Hematopoietic multipotent progenitor cell treated with erythropoietin and hydrocortisone succinate and interleukin-3 and kit ligand, for 8 days (in vitro differentiated cells): ENCODE measurements around the gene FUOM.
A peak's percentile ranks its signal among the peaks of the same experiment; 100 is the strongest.
"Not testable (repeated sequence)": the region's sequence is repeated elsewhere in the genome, so short reads cannot be mapped to it uniquely, and the experiment has no call there.

ENCODE experiments used
- DNase-seq: peaks from one replicate; pipeline ENCODE4 v3.0.0-alpha.2; 2015

The FUOM gene

DNA sequence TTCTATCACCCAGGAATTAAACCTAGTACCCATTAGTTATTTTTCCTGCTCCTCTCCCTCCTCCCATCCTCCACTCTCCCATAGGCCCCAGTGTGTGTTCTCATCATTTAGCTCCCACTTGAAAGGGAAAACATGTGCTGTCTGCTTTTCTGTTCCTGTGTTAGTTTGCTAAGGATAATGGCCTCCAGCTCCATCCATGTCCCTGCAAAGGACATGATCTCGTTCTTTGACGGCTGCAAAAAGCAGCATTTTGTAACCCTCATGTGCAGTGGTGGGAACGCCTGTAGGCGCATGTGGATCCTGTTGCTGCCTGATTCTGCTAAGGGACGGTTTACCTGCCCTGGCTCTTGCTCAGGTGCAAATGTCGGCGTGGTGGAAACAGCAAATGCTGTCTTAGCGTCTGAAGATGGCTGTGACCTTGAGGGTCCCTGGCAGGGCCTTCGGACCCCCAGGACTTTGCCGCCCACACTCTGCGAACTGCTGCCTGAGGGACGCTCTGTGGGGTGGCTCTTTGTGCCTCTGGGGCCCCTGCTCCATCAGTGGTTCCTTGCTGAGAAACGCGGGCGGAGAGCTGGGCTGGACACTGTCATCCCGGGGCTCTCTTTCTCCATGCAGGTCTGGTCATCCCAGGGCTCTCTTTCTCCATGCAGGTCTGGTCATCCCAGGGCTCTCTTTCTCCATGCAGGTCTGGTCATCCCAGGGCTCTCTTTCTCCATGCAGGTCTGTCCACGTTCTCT lies 30.6 kb upstream of the FUOM start:
- peak; percentile 69 for DNase-seq

DNA sequence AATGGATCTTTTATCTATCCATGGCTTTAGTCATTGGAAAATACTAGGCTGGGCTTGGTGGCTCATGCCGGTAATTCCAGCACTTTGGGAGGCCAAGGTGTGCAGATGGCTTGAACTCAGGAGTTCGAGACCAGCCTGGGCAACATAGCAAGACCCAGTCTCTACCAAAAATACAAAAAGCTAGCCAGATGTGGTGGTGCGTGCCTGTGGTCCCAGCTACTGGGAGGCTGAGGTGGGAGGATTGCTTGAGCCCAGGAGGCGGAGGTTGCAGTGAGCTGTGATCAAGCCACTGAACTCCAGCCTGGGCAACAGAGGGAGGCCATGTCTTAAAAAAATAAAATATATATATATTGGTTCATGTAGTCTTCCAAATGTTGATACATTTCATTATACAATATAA lies 29.1 kb upstream of the FUOM start:
- not testable (repeated sequence) for DNase-seq

DNA sequence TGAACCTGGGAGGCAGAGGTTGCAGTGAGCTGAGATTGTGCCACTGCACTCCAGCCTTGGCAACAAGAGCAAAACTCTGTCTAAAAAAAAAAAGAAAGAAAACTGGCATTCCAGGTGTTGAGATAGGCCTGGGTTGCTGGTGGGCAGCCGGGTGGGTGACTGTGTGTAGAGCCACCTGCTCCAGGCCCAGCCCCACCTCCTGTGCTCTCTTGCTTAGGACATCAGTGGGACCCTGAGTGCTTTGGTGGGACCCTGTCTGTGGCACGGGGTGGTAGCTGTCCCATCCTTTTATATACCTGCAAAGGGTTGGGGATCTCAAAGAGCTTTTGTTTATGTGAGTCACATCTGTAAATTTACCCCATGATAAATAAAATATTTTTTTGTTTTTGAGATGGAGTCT lies 27.4 kb upstream of the FUOM start:
- no peak for DNase-seq

DNA sequence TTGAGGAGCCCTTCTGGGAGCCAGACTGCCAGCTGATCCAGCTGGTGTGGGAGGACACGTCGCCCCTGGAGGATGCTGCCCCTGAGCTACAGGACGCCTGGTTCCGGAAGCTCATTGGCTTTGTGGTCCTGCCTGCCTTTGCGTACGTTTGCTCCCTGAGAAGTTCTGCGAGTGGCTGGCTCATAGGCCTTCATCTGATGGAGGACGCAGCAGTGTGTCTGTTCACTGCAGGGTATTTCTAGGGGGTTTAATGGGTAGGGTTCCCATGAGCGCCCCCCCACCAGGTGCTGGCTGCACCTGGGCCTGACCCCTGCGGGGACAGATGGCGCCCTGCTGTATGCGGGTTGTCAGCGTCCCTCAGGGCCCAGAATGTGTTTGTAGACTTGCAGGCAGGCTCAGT lies 26.3 kb upstream of the FUOM start:
- no peak for DNase-seq

DNA sequence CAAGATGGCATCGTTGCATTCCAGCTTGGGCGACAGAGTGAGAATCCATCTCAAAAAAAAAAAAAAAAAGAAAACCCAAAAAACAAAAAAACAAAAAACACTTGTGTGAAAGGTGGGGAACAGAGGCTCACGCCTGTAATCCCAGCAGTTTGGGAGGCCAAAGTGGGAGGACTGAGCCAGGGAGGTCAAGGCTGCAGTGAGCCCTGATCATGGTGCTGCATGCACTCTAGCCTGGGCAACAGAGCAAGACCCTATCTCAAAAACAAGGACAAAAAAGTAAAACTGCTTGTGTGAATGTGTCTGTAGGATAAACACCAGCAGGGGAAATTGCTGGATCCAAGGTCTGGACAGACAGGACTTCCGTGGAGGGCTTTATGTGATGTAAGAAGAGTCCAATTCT lies 25.7 kb upstream of the FUOM start:
- DNase-seq: no peak

DNA sequence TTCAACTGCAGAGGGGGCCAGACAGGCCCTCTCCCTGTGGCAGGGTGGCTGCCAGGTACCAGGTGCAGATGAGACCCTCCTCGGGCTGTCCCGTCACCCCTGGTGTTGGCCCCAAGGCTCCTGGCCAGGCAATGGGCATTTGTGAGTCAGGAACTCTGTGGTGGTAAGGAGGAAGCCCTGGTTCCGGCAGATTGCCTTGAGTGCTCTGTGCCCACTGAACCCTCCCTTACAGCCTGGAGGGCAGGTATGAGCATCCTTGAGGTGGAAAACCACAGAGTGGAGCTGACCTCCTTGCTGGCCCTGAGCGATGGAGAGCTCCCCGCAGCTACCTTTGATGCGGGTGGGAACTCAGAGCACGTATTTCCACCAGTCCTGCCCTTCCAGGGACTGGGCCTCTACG lies 23.2 kb upstream of the FUOM start:
- DNase-seq: no peak

DNA sequence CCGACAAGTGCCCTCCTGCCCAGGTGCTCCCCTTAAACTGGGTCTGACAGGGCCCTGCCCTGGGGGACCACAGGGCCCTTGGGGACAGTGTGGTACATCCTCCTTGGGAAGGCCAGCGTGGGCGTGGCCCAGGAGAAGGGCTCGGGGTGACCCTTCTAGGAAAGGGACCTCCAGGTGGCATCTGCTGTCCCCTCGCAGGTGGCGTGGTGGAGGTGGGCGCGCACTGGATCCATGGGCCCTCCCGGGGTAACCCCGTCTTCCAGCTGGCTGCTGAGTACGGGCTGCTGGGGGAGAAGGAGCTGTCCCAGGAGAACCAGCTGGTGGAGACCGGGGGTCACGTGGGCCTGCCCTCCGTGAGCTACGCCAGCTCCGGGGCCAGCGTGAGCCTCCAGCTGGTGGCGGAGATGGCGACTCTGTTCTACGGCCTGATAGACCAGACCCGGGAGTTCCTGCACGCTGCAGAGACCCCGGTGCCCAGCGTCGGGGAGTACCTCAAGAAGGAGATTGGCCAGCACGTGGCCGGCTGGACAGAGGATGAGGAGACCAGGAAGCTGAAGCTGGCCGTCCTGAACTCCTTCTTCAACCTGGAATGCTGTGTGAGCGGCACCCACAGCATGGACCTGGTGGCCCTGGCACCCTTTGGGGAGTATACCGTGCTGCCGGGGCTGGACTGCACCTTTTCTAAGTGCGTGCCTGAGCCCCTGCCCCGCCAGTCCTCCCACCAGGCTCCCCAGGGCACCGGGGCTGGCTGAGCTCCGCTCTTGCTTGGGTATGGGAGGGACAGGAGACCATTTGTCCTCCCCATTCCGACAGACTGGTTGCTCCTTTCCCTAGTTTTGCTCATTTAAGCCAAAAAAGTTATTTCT lies 22.2 kb upstream of the FUOM start:
- DNase-seq: no peak

DNA sequence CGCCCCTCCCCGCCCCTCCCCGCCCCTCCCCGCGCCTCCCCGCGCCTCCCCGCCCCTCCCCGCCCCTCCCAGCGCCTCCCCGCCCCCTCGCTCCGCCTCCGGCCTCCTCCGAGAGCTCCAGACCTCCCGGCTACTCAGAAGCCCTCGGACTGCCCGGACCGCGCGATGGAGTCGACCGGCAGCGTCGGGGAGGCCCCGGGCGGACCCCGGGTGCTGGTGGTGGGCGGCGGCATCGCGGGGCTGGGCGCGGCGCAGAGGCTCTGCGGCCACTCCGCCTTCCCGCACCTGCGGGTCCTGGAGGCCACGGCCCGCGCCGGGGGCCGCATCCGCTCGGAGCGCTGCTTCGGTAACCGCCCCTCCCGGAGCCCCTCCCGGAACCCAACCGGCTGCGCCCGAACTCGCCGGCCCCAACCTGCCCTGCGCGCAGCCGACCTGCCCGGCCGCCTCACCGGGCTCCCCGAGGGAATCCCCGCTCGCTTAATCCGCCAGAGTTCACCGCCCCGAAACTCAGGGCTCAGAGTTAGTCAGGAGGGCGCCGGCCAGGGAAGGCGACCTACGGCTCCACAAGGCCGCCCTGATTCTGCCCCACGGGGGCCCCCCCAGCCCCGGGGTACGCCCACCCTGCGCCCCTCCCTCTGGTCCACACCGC lies 21.5 kb upstream of the FUOM start, which contains the start of gene PAOX:
Gene PAOX (plus strand): TSS at position 111 of the 649 bp plus-strand sequence. CDS start 55 bp downstream, at position 166.
- peak; percentile 14 for DNase-seq

DNA sequence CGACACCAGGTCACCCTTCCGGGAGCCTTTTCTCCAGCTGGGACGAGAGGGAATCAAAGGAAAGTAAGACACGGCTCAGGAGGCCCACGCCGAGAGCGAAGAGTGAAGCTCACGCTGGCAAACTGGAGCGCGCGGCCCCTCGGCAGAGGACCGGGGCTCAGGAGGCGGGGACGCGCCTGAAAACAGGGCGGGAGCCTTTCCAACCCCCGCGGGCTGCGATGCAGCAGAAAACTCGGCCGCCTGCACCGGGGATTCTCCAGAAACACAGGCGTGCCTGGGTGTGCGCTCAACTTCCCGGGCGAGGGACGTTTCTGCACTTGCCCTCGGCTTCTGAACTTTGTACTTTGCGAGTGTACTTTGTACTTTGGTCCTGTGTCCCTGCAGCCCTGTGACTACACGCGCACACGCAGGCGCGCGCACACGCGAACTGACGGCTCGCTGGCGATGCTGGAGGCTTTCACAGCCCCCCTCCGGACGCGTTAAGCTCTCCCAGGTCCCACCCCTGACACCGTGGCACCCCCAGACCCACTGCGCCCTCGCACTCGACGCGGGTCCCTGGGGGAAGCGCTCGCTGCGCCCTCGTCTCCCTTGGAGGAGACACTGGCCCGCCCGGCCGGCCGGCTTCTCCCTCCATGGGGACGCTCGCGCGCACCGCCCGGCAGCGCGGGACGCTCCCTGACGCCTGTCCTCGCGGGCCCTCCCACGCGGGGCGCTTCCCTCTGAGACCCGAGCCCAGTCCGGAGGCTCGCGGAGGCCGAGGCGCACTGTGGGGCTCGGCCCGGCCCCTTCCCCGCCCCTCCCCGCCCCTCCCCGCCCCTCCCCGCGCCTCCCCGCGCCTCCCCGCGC lies 20.7 kb upstream of the FUOM start:
- peak; percentile 43 for DNase-seq

DNA sequence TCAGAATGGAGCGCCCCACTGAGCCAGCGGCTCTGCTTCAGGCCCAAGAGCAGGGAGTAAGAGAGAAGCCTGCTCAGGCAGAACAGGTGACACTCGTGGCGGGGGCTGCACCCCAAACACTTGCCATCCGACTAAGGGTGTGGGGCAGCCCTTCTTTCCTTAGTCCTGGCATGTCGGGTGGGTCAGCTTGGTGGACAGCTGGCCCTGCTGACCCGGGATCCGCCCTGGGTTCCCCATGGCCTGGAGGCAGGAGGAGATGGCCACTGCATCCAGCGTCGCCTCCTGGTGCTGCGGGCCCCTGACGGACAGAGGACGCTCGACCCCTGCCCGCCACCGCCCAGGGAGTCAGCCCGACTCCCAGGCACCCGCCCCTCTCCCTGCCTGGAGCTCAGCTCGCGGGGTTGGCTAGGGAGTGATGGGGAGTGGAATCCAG lies 20.0 kb upstream of the FUOM start:
- no peak for DNase-seq

DNA sequence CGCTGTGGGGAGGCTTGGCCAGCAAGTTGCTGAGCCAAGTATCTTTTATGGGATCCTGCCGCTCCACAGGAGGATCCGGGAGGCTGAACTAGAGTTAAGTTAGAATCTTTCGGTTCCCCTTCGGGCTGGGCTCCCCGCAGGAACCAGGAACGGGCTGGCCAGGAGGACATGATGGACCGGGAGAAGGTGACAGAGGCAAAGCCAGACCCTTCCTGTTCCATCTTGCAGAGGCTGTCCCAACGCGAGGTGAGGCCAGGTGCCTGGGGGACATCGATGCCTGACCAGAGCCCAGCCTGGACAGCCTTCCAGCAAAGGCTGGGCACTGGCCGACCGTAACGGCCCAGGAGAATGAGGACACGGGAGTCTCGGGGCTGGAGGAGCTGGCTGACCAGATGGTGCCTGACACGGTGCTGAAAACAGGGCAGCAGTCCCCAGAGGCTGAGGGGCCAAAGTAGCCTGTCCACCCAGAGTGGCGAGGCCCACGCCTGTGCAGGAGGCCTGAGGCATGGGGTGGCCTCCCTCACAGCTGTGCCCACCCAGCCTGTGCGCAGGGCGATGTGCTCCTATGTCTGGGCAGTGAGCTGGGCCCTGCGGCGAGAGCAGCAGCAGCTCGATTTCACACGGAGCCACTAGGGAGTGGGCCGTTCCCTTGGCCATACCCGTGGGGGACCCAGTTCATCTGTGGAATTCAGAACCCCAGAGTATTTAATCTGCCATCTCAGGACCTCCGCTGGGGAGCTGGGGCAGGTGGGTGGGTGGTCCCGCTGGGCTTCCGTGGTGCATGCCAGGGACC lies 19.4 kb upstream of the FUOM start:
- DNase-seq: no peak

DNA sequence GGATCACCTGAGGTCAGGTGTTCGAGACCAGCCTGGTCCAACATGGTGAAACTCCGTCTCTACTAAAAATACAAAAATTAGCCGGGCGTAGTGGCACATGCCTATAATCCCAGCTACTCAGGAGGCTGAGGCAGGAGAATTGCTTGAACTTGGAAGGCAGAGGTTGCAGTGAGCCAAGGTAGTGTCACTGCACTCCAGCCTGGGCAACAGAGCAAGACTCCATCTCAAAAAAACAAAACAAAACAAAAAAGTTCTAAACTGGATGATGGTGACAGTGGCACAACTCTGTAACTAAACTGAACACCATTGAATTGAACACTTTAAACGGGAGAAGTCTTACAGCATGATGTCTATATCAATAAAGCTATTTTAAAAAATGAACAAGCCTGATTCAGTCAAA lies 18.4 kb upstream of the FUOM start:
- DNase-seq: not testable (repeated sequence)

DNA sequence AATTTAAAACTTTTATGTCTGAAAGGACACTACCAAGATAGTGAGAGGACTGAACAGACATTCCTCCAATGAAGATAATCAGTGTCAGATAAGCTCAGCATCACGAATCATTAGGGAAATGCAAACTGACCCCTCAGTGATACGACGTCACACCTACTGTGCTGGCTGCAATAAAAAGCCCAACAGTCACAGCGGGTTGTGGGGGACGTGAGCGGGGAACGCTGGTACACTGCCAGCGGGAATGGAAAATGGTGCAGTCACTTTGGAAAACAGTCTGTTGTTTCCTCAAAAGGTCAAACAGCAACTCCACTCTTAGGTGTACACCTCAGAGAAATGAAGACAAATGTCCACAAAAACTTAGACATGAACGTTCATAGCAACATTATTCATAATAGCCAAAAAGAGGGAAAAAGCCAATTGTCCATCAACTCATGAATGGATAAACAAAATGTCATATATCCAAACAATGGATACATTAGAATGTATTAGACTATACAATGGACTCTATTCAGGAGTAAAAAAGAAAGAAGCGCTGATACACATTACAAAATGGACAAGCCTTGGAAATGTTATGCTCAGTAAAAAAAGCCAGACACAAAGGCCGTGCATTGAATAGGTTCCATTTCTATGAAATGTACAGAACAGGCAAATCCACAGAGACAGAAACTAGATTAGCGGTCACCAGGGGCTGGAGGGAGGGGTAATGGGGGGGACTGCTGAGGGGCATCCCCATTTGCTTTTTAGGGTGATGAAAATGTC lies 17.7 kb upstream of the FUOM start:
- DNase-seq: no peak

DNA sequence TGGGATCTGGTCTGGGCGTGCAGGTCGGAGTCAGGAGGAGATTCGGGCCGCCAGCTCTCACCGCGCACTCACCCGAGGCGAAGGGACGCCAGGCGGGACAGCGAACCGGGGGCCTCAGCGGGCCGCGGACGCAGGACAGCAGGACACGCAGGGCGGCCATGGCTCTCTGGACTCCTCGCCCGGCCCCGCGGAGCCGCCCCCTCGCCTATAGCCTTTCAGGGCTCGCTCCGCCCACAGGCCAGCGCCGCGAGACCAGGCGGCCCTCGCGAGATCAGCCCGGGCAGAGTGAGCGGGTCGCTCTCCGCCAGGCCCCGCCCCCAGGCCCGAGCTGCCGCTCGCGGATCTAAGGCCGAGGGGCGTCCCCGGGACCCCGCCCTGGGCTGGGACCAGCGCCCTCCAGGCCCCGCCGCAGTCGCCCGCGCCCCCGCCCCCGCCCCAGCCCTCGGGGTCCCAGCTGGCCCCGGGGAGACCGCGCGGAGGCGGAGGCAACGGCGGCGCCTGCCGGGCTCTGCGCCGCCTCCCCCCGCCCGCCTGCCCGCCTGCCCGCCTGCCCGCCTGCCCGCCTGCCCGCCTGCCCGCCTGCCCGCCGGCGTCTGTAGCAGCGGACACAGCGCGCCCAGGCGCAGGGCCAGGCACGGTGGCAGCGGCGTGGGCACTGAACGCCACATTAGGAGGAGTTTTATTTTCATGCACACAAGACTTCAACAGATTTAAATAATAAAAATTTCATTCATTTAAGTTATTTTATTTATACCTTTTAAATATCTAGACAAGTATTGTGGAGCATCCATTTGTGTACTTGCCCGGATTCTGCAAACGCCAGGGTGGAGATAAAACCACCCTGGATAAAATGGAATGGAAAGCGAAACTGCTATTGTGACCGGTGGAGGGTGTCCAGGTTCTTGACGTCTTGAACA lies 15.6 kb upstream of the FUOM start, which contains the start of gene ECHS1:
Gene ECHS1 (minus strand): TSS at position 181 of the 917 bp plus-strand sequence. CDS start 21 bp downstream, at position 160.
- peak; percentile 92 for DNase-seq

DNA sequence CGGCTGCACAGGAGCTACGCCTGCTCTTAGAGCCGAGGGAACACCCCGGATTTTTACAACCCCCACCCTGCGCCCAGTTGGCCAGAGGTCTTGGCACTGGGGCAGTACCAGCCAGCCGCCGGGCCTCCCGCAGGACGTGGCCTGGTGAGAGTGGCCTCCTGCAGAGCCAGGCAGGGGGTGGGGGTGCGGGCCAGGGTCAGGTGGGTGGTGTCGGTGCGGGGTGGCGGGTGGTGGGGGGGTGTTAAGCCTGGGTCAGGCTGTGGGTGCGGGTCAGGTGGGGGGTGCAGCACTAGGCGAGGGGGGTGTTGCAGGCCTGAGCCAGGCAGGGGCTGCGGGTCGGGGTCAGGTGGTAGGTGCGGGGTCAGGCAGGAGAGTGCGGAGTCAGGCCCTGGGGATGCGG lies 14.7 kb upstream of the FUOM start:
- DNase-seq: no peak

DNA sequence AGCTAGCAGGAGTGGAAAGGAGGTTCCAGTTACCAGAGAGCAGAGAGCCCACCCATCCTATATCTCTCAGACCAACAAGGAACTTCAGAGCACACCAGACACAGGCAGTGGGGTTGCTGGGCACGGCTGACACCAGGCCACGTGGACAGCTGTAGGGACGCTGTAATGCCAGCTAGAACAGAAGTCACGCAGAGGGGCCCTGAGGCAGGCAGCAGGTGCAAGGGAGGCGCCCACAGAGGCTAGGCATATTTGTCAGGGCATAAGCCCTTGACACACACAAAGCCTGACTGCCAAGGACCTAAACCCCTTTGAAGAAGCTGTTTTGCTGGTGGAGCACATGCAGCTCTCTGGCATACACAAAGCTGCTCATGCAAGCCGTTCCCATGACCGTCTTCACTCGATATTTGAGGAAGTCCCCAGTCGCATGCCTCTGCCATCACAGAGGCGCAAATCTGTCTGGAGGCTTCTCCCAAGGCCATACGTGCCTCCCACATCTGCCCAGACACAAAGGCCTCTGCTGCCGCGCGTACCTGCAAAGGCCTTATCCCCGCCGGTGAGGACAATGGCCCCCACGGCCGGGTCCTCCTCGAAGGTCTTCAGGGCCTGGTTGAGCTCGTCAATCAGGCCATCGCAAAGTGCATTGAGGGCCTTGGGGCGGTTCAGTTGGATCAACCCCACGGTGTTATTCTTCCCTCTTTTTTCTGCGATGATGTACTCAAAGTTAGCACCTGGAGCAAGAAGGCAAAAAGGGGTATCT lies 12.4 kb upstream of the FUOM start:
- no peak for DNase-seq

DNA sequence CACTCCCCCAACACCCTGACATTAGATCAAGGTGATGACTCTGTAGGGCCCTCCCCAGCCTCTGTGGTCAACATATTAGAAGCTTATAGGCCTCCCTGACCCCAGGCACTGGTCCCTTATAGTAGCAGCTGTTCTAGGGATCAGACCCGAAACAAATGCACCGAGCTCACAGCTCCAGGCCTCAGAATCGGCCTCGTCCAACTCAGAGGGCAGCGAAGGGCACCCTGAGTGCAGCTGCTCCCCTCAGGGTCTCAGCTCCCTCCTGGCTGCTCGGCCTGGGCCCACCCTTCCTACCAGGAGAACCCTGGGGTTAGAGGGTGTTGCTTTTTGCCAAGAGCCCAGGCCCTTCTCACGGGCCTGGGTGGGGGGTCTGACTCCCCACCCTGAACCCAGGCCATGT lies 10.3 kb upstream of the FUOM start:
- no peak for DNase-seq

DNA sequence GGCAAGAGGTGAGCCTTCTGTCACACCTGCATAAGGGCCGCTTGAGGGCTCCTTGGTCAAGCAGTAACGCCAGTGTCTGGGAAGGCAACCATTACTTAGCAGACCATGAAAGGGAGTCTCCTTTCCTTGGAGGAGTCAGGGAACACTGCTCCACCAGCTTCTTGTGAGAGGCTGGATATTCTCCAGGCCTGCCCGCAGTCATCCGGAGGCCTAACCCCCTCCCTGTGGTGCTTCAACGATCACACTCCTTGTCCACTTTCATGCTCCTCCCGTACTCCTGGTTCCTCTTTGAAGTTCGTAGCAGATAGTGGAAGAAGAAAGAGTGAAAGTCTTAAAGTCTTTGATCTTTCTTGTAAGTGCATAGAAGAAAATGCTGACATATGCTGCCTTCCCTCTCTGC lies 9.6 kb upstream of the FUOM start:
- not testable (repeated sequence) for DNase-seq

DNA sequence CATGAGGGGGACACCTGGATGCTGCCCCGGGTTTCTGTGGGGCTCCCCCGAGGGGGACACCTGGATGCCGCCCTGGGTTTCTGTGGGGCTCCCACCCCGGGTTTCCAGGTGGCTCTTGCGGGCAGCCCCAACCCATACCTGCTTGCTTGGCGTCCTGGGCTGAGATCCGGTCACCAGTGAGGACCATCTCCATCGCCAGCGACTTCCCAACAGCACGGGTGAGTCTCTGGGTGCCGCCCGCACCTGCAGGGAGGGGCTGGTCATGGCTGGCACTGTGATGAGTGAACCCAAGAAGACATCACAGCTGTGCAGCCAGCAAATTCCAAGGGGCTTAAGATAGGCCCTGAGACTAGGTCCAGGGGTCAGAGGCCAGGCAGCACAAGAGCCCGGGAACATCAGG lies 8.9 kb upstream of the FUOM start:
- DNase-seq: no peak
